HepG2 (cell line): ENCODE results near the gene MTHFR. TPM values are rescaled to one million over a fixed set of nuclear protein-coding genes. Genes with fewer than 3 reads are reported as not detected.
A peak's percentile ranks its signal among the peaks of the same experiment; 100 is the strongest.

Source experiments
- ARID2 ChIP-seq: sonication (generic); formaldehyde crosslinking; IDR thresholded peaks from 2 replicates; pipeline ENCODE4 v1.8.1; 2022; ENCODE audit warnings: mild to moderate bottlenecking, missing genetic modification reagents, borderline replicate concordance
- CAMTA2 ChIP-seq: sonication (generic); formaldehyde crosslinking; IDR thresholded peaks from 2 replicates; pipeline ENCODE4 v1.4.0; 2020; ENCODE audit warnings: mild to moderate bottlenecking, missing genetic modification reagents, borderline replicate concordance
- DNMT1 ChIP-seq: sonication (generic); formaldehyde crosslinking; IDR thresholded peaks from 2 replicates; pipeline ENCODE4 v1.5.1; 2020; ENCODE audit warnings: mild to moderate bottlenecking, missing genetic modification reagents
- FOXJ3 ChIP-seq: sonication (generic); formaldehyde crosslinking; IDR thresholded peaks from 2 replicates; pipeline ENCODE4 v1.4.0; 2020; ENCODE audit warnings: missing genetic modification reagents, mild to moderate bottlenecking, borderline replicate concordance
- HIVEP1 ChIP-seq: sonication (generic); formaldehyde crosslinking; IDR thresholded peaks from 2 replicates; pipeline ENCODE4 v1.4.0; 2020; ENCODE audit warnings: mild to moderate bottlenecking, missing genetic modification reagents
- KLF16 ChIP-seq, 2 experiments: sonication (generic) in 1 of 2; formaldehyde crosslinking in 1 of 2; IDR thresholded peaks; 2 replicates each; pipeline versions ENCODE4 v1.6.1 to v1.8.0; 2016 to 2023; ENCODE audit warnings: missing genetic modification reagents in 2 of 2, missing compliant biosample characterization in 1 of 2
- MBNL3 ChIP-seq: fragments of 250-450 bp; sonication (Bioruptor Pico); conservative IDR thresholded peaks from 2 replicates; pipeline ENCODE4 v1.8.0; 2022; ENCODE audit warnings: mild to moderate bottlenecking, inconsistent platforms
- MIER2 ChIP-seq: IDR thresholded peaks from 2 replicates; pipeline ENCODE4 v1.6.1; 2016; ENCODE audit warnings: missing biosample characterization, missing genetic modification reagents
- RFX5 ChIP-seq: IDR thresholded peaks from 2 replicates; pipeline ENCODE4 v1.6.1; 2011; ENCODE audit warnings: low read depth, low read length, improper control_type of control experiment
- ZFP82 ChIP-seq: sonication (generic); formaldehyde crosslinking; IDR thresholded peaks from 2 replicates; pipeline ENCODE4 v1.5.1; 2020; ENCODE audit warnings: mild to moderate bottlenecking, missing genetic modification reagents, borderline replicate concordance
- ZMYM4 ChIP-seq: sonication (generic); formaldehyde crosslinking; IDR thresholded peaks from 2 replicates; pipeline ENCODE4 v1.8.1; 2023; ENCODE audit warnings: mild to moderate bottlenecking, missing genetic modification reagents
- ZNF263 ChIP-seq: sonication (generic); formaldehyde crosslinking; IDR thresholded peaks from 2 replicates; pipeline ENCODE4 v1.4.0; 2020; ENCODE audit warnings: missing genetic modification reagents
- ZNF878 ChIP-seq: sonication (generic); formaldehyde crosslinking; IDR thresholded peaks from 2 replicates; pipeline ENCODE4 v1.8.1; 2023; ENCODE audit warnings: mild to moderate bottlenecking, missing genetic modification reagents, moderate library complexity
- polyA plus RNA-seq, 8 experiments: library from polyadenylated mRNA; depleted of rRNA in 3 of 8; stranded (reverse) in 7 of 8; unstranded in 1 of 8; fragments of >200 nt; fragmentation: Illumina TruSeq in 4 of 8; extraction: Trizol in 4 of 8; gene quantifications; 2 replicates each; pipeline versions ENCODE4 v1.2.1 to v1.2.3, GENCODE V29; 2011 to 2016; ENCODE audit warnings: low read depth in 4 of 8, missing spikeins in 1 of 8, mixed read lengths in 1 of 8; ENCODE audit not compliant: insufficient read depth in 1 of 8
- total RNA-seq, 5 experiments: library from RNA; depleted of rRNA; stranded (reverse); fragments of >200 nt; fragmentation: Illumina TruSeq; extraction: Trizol; gene quantifications; 2 replicates each; pipeline ENCODE4 v1.2.3, GENCODE V29; 2016; ENCODE audit warnings: low read depth in 1 of 5
- TF ChIP-seq, protein P1 (sequence below): sonication (generic); formaldehyde crosslinking; IDR thresholded peaks from 2 replicates; pipeline ENCODE4 v1.8.1; 2023; ENCODE audit warnings: mild to moderate bottlenecking, missing genetic modification reagents
- TF ChIP-seq, protein P2 (sequence below): sonication (generic); formaldehyde crosslinking; IDR thresholded peaks from 2 replicates; pipeline ENCODE4 v1.5.0; 2020; ENCODE audit warnings: missing genetic modification reagents
- TF ChIP-seq, protein P3 (sequence below): sonication (generic); formaldehyde crosslinking; IDR thresholded peaks from 2 replicates; pipeline ENCODE4 v1.4.0; 2020; ENCODE audit warnings: missing genetic modification reagents, mild to moderate bottlenecking, borderline replicate concordance
- TF ChIP-seq, protein P4 (sequence below): sonication (generic); formaldehyde crosslinking; IDR thresholded peaks from 2 replicates; pipeline ENCODE4 v1.5.0; 2020; ENCODE audit warnings: mild to moderate bottlenecking, missing genetic modification reagents, borderline replicate concordance
- TF ChIP-seq, protein P5 (sequence below): sonication (generic); formaldehyde crosslinking; IDR thresholded peaks from 2 replicates; pipeline ENCODE4 v1.8.1; 2023; ENCODE audit warnings: mild to moderate bottlenecking, inconsistent platforms, moderate library complexity, missing genetic modification reagents, borderline replicate concordance
- TF ChIP-seq, protein P6 (sequence below): sonication (generic); formaldehyde crosslinking; IDR thresholded peaks from 2 replicates; pipeline ENCODE4 v1.8.0; 2022; ENCODE audit warnings: missing genetic modification reagents, mild to moderate bottlenecking, moderate library complexity, borderline replicate concordance

Gene MTHFR
- total and polyA plus RNA-seq, 2 of the 13 experiments (the other 11 are each of a cell fraction or from before 2014, with no cell fraction given): 3.8 to 8.2 TPM

DNA sequence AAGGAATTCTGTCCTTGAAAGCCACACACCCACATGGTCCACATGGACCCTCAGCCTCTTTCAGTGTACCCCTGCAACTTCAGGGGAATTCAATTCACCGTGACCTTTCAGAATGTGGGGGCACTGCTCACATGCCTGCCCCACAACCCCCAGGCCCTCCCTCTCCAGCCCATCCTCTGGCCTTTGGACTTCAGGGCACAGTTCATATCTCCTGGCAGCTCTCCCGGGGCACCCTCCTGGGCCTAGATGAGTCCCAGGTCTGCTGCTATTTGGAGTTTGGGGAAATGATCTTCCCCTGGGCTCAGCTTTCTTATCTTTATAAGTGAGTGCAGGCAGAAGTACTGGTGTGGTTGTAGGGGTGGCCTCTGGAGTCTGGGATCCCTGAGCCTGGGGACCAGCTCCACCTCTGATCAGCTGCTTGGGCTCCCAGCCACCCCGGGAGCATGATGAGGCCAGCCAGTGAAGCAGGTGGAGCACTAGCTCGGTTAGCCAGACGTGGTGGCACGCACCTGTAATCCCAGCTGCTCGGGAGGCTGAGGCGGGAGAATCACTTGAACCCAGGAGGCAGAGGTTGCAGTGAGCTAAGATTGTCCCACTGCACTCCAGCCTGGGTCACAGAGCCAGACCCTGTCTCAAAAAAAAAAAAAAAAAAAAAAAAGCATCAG is 28.0 kb downstream of the MTHFR start (continued):
- TF ChIP-seq ARID2 (no peak), RFX5 (no peak), MIER2 (CRISPR knock-in tag) (no peak), HIVEP1 (CRISPR knock-in tag) (no peak), KLF16 (CRISPR knock-in tag; IDR thresholded peaks at IDR 0.05) (no peak), DNMT1 (CRISPR knock-in tag) (no peak), FOXJ3 (CRISPR knock-in tag) (no peak), CAMTA2 (CRISPR knock-in tag) (no peak), ZFP82 (no peak), MBNL3 (CRISPR knock-in tag) (no peak), ZMYM4 (CRISPR knock-in tag) (0 out of 2 replicates have a peak, but pooled peaks have one; percentile 16), ZNF878 (CRISPR knock-in tag) (no peak), ZNF263 (CRISPR knock-in tag) (peak; percentile 41; the same call in 1 of the 2 replicates)
- TF ChIP-seq, protein P1, sequence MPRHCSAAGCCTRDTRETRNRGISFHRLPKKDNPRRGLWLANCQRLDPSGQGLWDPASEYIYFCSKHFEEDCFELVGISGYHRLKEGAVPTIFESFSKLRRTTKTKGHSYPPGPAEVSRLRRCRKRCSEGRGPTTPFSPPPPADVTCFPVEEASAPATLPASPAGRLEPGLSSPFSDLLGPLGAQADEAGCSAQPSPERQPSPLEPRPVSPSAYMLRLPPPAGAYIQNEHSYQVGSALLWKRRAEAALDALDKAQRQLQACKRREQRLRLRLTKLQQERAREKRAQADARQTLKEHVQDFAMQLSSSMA (CRISPR knock-in tag): no peak
- TF ChIP-seq, protein P2, sequence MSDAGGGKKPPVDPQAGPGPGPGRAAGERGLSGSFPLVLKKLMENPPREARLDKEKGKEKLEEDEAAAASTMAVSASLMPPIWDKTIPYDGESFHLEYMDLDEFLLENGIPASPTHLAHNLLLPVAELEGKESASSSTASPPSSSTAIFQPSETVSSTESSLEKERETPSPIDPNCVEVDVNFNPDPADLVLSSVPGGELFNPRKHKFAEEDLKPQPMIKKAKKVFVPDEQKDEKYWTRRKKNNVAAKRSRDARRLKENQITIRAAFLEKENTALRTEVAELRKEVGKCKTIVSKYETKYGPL (CRISPR knock-in tag): no peak
- TF ChIP-seq, protein P3, sequence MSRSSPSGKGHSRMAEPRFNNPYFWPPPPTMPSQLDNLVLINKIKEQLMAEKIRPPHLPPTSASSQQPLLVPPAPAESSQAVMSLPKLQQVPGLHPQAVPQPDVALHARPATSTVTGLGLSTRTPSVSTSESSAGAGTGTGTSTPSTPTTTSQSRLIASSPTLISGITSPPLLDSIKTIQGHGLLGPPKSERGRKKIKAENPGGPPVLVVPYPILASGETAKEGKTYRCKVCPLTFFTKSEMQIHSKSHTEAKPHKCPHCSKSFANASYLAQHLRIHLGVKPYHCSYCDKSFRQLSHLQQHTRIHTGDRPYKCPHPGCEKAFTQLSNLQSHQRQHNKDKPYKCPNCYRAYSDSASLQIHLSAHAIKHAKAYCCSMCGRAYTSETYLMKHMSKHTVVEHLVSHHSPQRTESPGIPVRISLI: peak; percentile 11; the same call in 1 of the 2 replicates
- TF ChIP-seq, protein P4, sequence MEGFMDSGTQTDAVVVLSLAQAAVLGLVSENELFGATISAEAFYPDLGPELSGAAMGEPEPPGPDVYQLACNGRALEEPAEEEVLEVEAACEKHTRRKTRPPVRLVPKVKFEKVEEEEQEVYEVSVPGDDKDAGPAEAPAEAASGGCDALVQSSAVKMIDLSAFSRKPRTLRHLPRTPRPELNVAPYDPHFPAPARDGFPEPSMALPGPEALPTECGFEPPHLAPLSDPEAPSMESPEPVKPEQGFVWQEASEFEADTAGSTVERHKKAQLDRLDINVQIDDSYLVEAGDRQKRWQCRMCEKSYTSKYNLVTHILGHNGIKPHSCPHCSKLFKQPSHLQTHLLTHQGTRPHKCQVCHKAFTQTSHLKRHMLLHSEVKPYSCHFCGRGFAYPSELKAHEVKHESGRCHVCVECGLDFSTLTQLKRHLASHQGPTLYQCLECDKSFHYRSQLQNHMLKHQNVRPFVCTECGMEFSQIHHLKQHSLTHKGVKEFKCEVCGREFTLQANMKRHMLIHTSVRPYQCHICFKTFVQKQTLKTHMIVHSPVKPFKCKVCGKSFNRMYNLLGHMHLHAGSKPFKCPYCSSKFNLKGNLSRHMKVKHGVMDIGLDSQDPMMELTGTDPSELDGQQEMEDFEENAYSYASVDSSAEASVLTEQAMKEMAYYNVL (CRISPR knock-in tag): no peak
- TF ChIP-seq, protein P5, sequence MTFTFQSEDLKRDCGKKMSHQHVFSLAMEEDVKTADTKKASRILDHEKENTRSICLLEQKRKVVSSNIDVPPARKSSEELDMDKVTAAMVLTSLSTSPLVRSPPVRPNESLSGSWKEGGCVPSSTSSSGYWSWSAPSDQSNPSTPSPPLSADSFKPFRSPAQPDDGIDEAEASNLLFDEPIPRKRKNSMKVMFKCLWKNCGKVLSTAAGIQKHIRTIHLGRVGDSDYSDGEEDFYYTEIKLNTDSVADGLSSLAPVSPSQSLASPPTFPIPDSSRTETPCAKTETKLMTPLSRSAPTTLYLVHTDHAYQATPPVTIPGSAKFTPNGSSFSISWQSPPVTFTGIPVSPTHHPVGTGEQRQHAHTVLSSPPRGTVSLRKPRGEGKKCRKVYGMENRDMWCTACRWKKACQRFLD (CRISPR knock-in tag): no peak
- TF ChIP-seq, protein P6, sequence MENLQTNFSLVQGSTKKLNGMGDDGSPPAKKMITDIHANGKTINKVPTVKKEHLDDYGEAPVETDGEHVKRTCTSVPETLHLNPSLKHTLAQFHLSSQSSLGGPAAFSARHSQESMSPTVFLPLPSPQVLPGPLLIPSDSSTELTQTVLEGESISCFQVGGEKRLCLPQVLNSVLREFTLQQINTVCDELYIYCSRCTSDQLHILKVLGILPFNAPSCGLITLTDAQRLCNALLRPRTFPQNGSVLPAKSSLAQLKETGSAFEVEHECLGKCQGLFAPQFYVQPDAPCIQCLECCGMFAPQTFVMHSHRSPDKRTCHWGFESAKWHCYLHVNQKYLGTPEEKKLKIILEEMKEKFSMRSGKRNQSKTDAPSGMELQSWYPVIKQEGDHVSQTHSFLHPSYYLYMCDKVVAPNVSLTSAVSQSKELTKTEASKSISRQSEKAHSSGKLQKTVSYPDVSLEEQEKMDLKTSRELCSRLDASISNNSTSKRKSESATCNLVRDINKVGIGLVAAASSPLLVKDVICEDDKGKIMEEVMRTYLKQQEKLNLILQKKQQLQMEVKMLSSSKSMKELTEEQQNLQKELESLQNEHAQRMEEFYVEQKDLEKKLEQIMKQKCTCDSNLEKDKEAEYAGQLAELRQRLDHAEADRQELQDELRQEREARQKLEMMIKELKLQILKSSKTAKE: no peak
